ENCODE data around the gene HSPD1. TPM values are rescaled to one million over a fixed set of nuclear protein-coding genes. Genes with fewer than 3 reads are reported as not detected.
A peak's percentile ranks its signal among the peaks of the same experiment; 100 is the strongest.

Gene HSPD1
- total RNA-seq, 1 donor from 2014 or later, result 150 TPM

- intact Hi-C loops (cut with DNase I), result loop anchor here (10.0 kb wide), 1 partner anchor 273 kb away; no protein-coding TSS in a partner anchor
- ATAC-seq, result no peak
- H3K27ac ChIP-seq, result no peak overlapping the region
- no peak for DNase-seq
- peaks cover 37% of the 10 kb centered on the region for H3K4me1 ChIP-seq
- TF ChIP-seq CTCF (IDR thresholded peaks at IDR 0.05), result no peak
- H3K27me3 ChIP-seq (ENCODE audit: low read depth), result no peaks in the 10 kb centered on the region
- peaks cover 37% of the 10 kb centered on the region for H3K36me3 ChIP-seq
- no peaks in the 10 kb centered on the region for H3K9me3 ChIP-seq
- no peak overlapping the region for H3K4me3 ChIP-seq
Observed at GRCh38 chr2:197502201-197502600, 2.6 kb upstream of the HSPD1 start.

DNA sequence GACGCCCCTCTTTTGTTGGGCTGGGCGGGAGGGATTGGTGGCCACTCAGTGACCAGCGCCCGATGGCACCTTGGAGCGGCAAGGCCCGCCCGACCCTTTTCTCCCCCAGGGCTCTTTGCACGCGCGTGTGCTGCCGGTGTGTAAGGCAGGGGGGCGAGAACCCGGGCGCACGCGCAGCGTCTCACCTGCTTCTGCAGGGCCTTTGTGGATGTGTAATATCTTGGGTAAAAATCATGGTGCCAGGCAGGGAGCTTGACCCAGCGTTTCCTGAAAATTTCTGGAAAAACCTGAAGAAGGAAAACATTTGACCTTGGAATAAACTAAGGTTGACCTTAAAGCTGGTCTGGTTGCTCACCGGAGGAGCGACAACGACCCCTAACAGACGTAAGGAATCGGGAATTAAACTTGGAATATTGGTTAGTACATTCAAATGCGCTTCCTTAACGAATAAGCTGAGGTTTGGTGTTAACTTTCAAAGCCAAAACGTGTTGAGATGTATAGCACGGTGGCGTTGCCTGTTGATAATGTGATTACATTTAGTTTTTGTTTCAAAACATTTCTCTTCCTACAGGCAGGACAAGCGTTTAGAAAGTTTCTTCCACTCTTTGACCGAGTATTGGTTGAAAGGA, 977 bp upstream of the HSPD1 start:
- Histone ChIP-seq H3K27me3 (ENCODE audit: low read depth) (no peaks in the 10 kb centered on the region), H3K4me1 (peaks cover 50% of the 10 kb centered on the region), H3K4me3 (peak overlapping the region; percentile 94), H3K27ac (peak overlapping the region; percentile 92), H3K9me3 (no peaks in the 10 kb centered on the region), H3K36me3 (peaks cover 53% of the 10 kb centered on the region)
- intact Hi-C loops (cut with DNase I), result loop anchor here (10.0 kb wide), 1 partner anchor 274 kb away; no protein-coding TSS in a partner anchor
- DNase-seq (no peak), ATAC-seq (peak; percentile 4 to 20)
- TF ChIP-seq CTCF (IDR thresholded peaks at IDR 0.05), result no peak

DNA sequence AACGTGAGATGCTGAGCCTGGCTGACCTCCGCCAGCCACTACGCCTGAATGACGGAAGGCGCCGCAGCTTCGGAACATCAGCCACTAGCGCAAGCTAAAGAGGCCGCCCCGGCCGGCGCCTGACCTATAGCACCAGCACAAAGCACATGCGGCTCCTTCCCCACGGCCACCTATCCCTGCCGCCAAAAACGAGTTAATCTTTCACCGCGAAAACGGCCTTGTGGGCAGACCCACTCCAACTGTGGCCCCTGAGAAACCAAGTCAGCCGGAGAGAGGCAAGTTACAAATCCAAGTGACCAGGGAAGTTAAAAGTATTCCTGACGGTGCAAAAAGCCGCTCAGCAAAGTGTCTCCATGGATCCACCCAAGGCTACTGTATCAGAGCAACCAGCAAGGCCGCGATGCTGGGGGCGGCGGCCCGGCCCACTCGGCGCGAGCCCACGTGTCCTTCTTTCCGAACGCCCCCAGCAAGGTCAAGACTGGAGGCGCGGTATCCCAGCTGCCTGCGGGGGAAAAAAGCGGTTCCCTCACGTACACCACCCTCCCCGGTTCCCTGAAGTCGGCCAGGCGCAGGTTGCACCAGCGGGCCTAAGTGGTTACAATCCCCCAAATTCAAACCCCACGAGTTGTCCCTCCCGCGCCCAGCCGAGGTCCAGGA, 575 bp downstream of the HSPD1 start:
- peaks cover 57% of the 10 kb centered on the region for H3K36me3 ChIP-seq

DNA sequence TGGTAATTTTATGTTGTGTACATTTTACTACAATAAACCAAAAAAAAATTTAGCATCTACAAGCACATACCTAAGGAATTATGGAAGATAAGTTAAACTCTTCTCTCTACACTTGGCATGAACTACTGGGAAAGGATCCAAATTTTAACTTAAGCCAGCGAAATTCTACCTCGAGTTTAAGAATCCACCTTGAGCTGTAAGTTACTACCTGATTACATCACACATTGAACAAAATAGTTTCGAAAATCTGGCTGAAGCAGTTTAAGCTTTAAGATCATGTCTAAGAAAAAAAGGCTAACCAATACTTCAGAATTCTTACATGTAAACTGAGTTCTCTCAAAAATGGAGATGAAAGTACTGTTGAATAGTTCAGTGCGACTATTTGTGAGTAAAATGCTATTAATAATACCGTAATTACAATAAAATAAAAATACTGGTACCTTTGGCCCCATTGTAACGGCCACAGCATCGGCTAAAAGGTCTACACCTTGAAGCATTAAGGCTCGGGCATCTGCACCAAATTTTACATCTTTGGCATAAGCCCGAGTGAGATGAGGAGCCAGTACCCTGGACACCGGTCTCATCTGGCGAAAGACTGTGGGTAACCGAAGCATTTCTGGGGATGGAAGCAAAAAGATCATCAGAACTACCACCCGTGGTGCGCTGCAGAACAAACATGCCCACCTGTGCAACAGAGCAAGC, 1.3 kb downstream of the HSPD1 start:
- Histone ChIP-seq H3K4me3 (peak overlapping the region; percentile 94), H3K27ac (peak overlapping the region; percentile 92), H3K9me3 (no peaks in the 10 kb centered on the region), H3K36me3 (peaks cover 57% of the 10 kb centered on the region), H3K27me3 (ENCODE audit: low read depth) (no peaks in the 10 kb centered on the region), H3K4me1 (peaks cover 53% of the 10 kb centered on the region)
- TF ChIP-seq CTCF (IDR thresholded peaks at IDR 0.05), result no peak
- intact Hi-C loops (cut with DNase I), result no loop called here
- no peak for ATAC-seq
- no peak for DNase-seq

More for the DNA sequence above, 575 bp downstream of the HSPD1 start:
- TF ChIP-seq CTCF (IDR thresholded peaks at IDR 0.05), result no peak
- intact Hi-C loops (cut with DNase I), result no loop called here
- Histone ChIP-seq H3K27ac (peak overlapping the region; percentile 92), H3K27me3 (ENCODE audit: low read depth) (no peaks in the 10 kb centered on the region), H3K4me3 (peak overlapping the region; percentile 94), H3K9me3 (no peaks in the 10 kb centered on the region), H3K4me1 (peaks cover 53% of the 10 kb centered on the region)
- DNase-seq, result peak; percentile 84
- ATAC-seq, result peak; percentile 49 to 55

- Histone ChIP-seq H3K4me3 (no peak overlapping the region), H3K36me3 (peaks cover 60% of the 10 kb centered on the region), H3K4me1 (peaks cover 46% of the 10 kb centered on the region), H3K27me3 (ENCODE audit: low read depth) (no peaks in the 10 kb centered on the region), H3K27ac (no peak overlapping the region), H3K9me3 (no peaks in the 10 kb centered on the region)
- intact Hi-C loops (cut with DNase I), result no loop called here
- DNase-seq, result no peak
- ATAC-seq, result no peak
- TF ChIP-seq CTCF (IDR thresholded peaks at IDR 0.05), result no peak
Observed at GRCh38 chr2:197497326-197497725, 2.3 kb downstream of the HSPD1 start.

Data from lower lobe of right lung (tissue), 2 donors.